ENCODE results near the gene EXOSC10.
A peak's percentile ranks its signal among the peaks of the same experiment; 100 is the strongest.

The EXOSC10 gene

DNA sequence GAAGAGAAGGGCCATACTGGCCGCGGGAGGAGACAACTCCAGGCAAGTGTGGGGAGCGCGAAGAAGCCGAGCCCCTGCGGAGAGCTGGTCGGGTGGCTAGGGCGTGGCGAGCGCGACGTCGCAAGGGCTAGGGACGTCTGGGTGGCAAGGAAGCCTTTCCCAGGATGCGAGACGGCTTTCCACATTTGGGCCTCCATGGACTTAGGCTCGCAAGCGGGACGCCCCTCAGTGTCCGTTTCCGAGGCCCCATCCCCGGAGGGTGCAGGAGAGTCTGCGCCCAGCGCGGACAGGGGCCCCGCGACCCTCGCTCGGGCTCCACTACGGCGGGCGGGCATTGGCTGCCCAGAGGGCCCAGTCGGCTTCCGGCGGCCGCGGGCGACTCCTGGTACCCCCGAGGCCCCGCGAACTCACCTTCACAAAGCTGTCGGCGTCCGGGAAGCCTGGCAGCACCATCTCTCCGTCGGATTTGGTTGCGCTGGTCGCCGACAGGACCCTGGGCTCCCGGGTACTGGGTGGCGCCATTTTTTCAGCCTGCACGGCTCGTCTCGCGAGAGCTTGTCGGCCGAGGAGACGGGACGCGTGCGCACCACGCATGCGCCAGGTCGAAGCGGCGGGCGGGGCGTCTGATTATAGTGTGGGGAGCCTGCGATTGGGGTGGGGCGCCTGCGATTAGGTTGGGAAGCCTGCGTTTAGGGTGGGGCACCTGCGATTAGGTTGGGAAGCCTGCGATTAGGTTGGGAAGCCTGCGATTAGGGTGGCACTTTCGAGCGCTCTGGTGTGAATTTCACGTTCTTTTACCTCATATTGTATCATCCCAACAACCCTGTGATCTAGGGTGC is at the start of gene EXOSC10:
EXOSC10 (minus strand) TSS at position 560 of the 839 bp plus-strand sequence; CDS start at position 522, 38 bp downstream.
- peak; percentile 86 for DNase-seq

DNA sequence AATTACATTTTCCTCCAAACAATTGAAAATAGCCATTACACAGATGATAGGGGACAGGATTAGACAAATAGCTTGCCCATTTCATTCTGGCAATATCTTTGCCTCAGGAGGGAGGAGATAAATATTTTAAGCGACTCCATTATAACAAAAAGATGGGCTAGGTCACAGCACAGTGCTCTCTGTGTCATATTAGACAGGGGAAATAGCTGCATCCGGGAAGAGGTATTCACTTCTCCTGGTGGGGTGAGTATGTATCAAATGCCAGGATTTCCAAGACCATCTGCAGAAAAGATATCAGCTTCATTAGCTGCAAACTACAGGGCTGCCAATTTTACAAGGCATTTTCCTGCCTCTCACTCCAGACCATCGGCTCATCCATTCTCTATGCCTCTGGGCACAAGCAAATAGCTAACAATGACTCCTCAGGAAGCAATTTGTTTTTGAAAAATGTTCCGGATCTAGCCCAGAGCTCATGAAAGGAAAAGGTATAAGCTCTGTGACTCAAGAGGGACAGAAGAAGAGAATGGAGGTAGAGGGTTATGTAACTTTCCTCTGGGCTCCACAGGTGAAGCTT is 47.6 kb upstream of the EXOSC10 start:
- DNase-seq = no peak

DNA sequence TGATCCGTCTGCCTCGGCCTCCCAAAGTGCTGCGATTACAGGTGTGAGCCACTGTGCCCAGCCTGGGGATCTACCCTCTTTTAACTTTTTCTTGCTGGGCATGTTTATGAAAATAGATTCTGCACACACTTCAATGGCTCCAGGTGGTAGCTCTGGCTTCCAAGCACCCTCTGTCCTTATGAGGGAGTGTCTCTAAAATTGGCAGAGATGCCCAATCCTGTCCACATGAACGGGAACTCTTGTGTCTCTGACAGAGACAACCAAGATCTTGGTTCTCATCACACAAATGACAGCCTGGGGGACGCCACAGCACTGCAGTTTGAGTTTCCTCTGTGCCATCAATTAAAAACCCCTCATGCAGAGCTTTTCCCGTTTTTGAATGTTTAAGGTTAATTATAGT is 46.1 kb upstream of the EXOSC10 start:
- no peak for DNase-seq

DNA sequence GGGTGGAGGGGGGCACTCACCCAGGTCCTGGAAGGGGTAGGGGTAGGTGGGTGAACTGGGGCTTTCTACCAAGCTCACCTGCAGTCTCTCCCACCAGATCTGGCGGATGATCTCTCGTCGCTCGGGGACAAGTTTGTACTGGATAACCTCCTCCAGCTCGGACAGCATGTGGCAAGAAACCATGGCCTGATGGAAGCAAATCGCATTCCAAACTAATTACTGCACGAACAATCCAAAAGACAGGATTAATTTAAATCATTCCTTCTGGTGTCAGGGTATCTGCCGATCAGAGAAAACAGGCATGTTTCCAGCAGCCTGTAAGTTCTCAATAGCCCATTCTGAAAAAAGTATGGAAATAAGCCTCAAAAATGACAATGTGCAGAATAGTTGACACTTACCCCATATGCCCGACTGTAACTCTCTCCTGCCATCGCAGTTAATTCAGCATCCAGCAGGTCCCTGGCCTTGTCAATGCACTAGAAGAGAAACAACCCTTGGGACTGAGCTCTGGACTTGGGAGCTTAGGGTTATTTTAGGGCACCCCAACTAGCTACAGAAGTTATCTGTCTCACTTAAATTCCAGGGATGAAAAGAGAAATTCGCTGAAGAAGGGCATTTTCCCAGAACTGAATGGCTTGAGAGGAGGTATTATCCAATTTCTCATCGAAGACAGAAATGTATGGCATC is 45.0 kb upstream of the EXOSC10 start:
- no peak for DNase-seq

DNA sequence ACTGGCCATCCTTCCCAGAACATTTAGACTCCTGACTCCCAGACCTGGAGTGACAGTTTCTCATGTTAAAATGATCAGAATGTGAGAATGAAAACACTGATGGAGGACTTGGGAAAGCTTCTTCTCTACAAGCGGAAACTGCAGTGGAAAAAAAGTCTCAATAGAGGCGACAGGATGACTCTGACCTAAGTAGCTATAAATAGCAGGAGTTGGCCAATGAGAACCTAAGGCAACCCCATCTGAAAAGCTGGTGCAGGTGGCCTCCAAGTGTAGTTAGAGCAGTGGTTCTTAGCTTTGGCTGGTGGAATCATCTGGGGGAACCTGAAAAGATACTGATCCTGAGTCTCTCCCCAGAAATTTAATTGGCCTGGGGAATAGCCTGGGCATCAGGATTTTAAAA is 44.2 kb upstream of the EXOSC10 start:
- DNase-seq = no peak

DNA sequence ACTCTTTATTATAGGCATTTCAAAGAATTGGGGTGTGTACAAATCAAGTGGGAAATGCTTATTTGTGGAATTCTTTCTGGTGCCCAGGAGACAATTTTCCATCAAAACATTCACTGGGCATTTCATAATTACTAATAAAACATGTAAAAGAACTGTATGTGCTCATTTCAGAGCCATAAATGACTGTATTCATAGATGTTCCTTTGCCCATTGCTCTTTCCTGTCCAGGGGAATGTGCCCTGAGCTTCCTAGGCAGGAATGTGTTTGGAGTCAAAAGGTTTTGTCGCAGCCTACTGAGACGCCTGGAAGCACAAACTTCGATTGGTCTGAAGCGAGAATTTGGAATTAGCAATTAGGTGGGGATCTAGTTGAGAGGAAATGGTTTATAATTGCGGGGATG is 43.7 kb upstream of the EXOSC10 start:
- no peak for DNase-seq

DNA sequence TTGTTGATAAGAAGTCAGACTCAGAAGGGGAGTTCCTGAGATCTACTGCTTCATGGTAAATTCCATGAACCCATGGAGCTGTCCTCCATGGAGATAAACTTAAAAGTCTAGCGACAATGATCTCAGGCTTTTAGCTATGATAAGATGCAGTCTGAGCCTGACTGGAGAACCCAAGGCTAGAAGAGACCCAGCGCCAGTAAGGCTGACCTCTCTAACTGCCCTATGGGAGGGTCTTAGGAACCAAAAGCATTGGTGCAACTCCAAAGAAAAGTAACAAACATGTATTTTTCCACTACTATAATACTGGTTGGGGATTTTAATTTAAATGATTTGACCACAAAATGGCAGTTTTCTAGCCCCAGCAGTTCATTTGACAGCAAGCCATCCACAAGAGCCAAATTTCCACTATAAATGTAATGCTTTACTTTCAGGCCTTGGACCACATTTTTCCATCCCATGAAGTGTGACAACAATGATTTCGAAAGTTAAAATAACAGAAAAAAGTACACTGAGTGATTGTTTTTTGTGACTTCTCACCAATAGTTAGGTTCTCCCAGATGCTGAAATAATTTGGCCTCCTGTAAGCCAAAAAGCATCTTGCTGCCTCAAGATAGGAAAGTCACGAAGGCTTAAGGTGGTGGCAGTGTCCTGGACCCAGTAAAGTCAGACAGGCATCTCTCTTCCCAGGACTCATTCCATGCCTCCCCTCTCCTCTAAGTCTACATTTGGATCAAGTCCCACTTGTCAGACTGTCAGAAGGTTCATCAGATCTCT is 43.1 kb upstream of the EXOSC10 start:
- DNase-seq = no peak

DNA sequence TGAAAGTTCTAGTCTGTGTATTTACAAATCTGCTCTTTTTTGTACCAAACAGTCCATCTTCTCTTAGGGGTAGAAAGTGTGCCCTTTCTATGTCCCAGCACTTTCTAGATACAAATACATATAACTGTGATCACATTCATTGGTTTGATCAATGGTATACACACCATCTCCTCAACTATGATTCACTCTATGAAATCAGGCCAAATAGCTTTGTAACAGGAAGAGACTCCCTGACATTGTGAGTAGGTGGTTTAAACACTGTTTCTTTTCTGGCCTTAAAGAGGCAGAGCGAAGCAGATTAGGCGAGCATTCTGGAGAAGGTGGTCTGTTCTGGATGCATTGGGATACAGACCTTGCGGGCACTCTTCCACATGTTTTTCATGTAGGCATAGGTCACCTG is 39.3 kb upstream of the EXOSC10 start:
- no peak for DNase-seq

DNA sequence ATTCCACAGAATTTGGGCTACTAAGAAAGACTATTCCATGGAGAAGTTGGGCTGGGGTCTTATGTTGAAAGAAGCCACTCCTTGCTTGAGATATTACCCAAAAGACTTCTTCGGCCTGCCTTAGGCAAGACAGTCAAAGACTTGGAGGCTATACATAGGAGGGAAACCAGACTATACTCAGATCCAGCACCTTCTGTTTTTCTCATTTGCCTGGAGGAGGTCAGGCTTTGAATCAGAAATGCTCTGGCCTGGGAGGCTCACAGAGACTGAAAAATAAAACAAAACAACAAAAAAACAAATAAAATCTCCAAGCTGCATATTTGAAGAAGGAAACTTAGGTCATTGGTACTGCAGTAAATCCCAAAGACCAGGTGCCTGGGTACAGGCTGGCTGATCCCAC is 38.4 kb upstream of the EXOSC10 start:
- DNase-seq = no peak

DNA sequence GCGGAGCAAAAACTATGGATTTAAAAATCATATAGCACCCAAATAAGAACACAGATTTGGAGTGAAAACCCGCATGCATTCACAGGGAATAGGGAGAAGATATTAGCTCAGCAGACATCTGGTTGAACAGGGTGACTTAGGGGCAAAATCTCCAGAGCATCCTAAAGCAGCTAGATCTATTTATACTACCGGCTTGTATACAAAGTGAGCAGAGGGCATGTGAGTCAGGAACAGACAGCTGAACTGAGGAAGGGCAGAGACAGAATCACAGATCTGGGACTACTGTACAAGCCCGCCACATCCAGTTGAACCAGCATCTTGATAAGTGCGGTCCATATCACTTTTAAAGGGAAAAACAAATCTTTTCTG is 35.2 kb upstream of the EXOSC10 start:
- no peak for DNase-seq

DNA sequence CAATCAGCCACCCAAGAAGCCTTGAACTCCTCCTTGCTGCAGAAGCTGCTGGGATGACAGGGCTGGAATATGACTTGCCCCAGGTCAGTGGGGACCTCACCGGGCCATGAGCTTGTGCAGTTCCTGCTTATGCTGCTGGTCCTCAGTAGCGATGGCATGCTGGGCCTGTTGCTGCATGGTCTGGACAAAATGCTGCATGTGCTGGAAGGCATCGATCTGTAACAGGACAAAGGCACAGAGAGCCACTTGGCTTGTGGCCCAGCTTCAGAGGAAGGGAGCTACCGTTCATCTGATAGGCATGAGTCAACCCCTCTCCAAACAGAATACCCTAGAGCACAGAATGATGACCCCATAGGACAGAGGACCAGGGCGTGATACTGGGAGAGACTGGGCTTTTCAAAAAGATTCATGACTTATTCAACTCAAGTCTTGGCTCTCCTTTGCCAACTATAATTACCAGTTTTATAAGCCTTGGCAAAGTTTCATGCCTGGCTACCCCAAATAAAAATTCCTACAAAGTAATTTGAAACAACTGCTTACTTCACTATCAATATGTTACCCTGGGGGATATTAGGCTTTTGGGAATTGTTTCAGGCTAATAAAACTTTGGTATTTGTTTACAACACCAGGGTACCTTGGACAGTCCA is 34.7 kb upstream of the EXOSC10 start:
- no peak for DNase-seq

DNA sequence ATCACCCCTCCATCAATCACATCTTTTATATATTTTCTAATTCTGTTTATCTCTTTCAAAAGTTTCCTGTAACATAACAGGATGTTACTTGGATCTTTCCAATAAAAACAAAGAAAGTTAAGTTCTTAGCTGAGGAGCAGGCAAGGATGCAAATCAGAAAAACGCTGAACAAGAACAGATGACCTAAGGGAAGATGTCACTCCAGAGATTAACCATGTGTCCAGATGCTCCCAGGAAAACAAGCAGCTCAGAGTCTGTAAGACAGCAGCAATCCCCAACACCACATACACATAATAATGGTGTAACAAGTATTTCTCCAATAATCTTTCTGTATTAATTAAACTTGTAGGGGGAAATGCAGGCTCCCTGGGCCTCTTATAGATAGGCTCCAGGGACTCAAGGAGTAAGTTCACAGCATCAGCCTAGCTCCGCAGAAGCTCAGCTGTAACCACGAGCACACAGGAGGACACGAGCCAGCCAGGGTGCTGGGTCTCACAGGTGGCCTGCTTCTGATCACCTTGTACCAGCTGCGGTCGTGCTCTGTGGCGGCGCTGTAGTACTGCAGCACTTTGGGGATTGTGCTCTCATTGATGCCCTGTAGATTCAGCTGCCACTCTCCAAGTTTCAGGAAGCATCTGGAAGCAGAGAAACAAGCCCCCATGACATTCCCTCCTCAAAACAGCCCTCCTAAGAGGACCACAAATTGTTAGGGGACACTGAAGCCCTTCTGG is 33.1 kb upstream of the EXOSC10 start:
- no peak for DNase-seq

DNA sequence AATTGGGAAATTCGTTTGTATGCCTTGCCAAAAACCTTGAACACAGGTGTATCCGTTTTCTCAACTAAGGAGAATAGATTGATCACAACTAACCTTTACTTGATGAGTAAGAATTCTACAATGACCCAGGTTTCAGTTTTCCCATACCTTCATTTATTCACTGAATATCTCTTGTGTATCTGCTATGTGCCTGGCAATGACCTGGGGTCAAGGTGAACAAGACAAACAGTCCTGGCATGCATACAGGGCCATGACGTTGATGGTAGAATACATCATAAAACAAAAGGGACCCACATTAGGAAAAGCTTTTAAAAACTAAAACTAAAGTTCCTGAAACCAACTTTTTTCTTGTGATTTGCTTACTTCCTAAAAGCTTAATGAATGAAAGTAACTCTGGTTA is 32.1 kb upstream of the EXOSC10 start:
- no peak for DNase-seq

DNA sequence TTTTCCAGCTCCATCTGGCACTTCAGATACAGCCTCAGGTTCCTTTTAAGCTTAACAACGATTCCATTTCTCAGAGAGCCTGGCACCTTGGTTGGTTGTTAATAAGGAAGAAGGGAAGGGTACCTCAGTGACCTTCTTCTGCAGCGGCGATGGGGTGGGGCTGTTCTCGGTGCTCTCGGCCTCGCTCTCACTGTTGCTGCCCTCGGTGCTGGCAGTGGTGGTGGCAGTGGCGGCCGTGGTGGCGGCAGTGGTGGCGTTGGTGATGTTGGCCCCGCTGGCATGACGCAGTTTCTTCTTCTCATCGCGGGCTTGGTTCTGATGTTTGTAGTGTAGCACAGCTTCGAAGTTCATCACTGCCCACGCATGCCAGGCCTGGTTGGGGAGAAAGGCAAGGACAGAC is 30.7 kb upstream of the EXOSC10 start:
- DNase-seq = no peak

DNA sequence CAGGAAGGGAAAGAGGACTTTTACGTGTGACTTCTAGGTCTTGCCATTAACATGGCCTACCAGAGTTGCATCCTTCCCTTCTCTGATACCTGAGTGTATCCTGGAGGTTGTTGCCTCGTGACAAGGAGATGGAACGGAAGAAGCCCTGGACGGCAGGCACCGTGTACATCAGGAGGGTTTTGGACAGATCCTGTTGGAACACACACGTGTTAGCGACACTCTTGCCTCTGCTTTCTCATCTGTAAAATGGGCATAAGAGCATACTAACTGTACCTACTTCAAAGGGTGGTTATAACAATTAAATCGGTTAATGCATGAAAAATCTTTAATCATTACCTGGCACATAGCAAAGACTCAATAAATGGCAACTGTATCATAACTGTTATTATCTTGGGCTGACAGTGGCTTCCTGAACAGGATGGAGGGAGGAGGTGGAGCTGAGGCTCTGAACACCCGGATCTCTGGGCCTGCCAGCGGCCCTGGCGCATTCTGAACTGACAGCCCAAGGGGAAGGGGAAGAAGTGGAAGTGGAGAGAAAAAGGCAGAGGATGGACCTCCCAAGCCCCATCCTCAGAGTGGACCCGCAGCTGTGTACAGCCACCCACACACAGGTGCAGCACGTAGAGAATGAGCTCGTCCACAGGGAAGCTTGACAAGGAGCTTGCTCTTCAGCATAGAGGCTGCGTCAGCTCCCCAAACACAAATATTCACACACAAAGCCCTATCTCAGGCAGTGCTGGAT is 30.2 kb upstream of the EXOSC10 start:
- DNase-seq = no peak

DNA sequence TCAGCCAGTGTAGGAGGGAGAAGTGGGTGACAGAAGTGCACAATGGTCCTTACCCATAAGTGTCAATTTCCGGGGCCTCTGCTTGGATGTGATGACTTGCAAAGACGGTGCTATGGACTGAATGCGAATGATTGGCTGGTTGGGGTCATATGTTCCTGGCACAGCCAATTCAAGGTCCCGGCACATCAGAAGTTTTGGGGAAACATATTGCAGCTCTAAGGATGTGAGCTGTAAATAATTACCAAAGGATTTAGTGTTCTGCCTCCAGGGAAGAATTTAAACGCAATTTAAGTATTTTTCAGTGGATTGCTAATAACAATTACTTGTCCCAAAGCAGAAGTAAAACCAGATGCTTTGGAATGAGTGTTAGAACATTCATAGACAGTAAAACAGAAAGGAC is 26.9 kb upstream of the EXOSC10 start:
- DNase-seq = no peak

DNA sequence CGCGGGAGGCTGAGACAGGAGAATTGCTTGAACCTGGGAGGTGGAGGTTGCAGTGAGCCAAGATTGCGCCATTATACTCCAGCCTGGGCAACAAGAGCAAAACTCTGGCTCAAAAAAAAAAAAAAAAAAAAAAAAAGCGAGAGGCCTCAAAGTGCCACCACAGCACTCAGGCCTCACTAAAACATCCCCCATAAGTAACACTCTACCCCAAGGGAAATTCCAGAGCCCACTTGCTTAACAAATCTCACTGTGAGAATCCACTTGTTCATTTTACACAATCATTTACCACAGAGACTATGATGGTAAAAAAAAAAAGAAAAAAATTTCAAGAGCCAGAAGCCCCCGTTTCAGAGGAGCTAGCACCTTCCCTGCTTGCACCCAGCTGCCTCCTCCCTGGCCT is 26.3 kb upstream of the EXOSC10 start:
- DNase-seq = no peak

DNA sequence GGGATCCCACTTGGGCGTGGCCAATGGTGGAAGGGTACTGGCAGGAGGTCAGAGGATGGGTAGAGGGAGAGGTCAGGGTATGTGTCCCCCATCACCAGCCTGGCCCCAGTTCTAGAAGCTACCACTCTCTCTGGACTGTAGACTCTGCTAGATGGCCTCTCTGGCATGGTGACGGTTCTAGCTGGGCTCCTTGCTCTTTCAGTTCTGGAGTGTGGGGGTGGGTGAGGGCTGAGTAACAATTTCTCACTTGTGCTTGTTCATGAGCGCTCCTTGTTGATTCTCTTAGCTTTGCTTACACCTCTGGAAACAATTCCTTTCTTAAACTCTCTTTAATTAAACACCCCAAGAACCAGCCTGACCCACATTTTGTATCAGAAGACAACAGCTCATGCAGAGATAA is 25.3 kb upstream of the EXOSC10 start:
- DNase-seq = no peak

DNA sequence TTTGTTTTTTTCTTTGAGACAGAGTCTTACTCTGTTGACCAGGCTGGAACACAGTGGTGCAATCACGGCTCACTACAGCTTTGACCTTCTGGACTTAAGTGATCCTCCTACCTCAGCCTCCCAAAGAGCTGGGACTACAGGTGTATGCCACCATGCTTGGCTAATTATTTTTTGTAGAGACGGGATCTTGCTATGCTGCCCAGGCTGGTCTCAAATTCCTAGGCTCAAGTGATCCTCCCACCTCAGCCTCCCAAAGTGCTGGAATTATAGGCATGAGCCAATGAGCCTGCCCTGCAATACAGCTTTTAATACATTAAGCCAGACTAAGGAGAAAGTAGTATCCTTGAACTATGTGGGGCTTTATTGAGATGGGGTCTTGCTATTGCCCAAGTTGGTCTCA is 16.6 kb upstream of the EXOSC10 start:
- no peak for DNase-seq

DNA sequence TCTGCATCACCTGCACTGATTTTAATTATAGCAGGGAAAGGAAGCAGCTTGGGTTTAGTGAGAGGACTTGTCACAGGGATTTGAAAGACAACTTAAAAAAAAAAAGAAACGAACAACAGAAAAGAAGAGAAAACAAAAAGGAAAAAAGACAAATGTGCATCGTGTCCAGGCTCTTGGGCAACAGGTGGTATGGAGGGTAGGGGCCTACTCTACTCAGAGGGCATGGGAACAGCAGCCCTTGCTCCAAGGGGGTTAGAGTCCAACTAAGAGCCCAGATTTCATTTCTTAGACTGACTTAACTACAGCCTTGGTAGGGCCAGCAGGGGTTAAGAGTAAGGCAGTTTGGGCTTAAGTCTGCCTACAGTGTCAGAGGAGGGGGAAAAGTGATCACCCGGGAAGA is 15.3 kb upstream of the EXOSC10 start:
- no peak for DNase-seq

DNA sequence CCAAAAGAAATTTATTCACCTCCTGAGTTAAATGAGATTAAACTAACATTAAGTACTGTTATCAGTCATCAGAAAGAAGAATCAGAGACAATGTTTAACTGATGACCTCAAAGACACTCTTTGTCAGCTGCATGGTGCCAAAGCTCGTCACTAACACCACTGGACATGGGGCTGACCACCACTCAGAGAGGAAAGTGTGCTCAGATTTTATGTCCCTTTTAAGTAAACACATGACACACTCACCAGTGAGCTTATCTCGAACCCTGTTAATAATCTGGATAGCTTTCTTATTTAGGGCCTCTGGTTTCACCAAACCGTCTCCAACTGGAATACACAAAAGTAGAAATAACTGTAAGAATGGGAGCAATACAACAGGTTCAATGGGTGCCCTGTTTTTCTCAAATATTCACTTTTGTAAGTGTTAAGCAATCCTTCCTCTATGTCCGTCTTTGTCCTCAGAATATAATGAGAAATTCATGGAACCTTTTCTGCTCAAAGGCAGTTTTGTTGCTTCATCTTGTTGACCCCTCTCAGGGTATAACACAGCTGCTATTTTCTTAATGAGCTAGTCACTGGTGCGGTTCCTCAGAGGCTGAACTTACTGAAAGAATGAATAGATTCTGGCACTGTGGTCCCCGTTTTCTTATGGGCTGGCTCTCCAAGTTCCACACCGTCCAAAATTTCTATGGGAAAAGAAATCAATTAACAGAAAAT is 9.5 kb upstream of the EXOSC10 start:
- DNase-seq = no peak
